A673 (cell line): Measurements from ENCODE around the gene RNF175. TPM values are rescaled to one million over a fixed set of nuclear protein-coding genes. Genes with fewer than 3 reads are reported as not detected.

Source experiments
- BruUV-seq: library from RNA; stranded (reverse); fragments of 400-500 nt; replicated peaks from 2 replicates; lab custom pipeline; 2021; lab: Mats Ljungman, UMichigan
- CTCF ChIA-PET: fragments of 300-600 bp; sonication (Branson Sonifier 250); formaldehyde crosslinking; loops from one replicate; lab custom pipeline; 2022; ENCODE audit warnings: antibody characterized with exemption; lab: Charles Lee
- POLR2A ChIA-PET: fragments of 300-600 bp; sonication (Branson Sonifier 250); formaldehyde crosslinking; loops from one replicate; lab custom pipeline; 2022; ENCODE audit warnings: antibody characterized with exemption; ENCODE audit not compliant: low non-redundant PET; lab: Charles Lee
- DNase-seq: peaks from one replicate; pipeline ENCODE4 v3.0.0-alpha.2; 2015; ENCODE audit warnings: low spot score
- H3K27ac ChIP-seq: fragments of 200-600 bp; sonication (generic); 2 replicates; pipeline ENCODE4 v1.5.1; 2016; ENCODE audit warnings: mixed run types, low read depth, mild to moderate bottlenecking, mixed read lengths, antibody characterized with exemption, low read length; ENCODE audit not compliant: poor library complexity, severe bottlenecking
- H3K27me3 ChIP-seq: fragments of 200-600 bp; sonication (generic); replicated peaks from 2 replicates; pipeline ENCODE4 v1.6.1; 2017; ENCODE audit warnings: mixed run types, low read depth, mild to moderate bottlenecking, mixed read lengths, antibody characterized with exemption, low read length; ENCODE audit not compliant: insufficient read depth, poor library complexity
- H3K36me3 ChIP-seq: fragments of 200-600 bp; sonication (generic); 2 replicates; pipeline ENCODE4 v1.6.1; 2016; ENCODE audit warnings: mixed run types, mild to moderate bottlenecking, mixed read lengths, antibody characterized with exemption, low read length; ENCODE audit not compliant: insufficient read depth, poor library complexity, severe bottlenecking
- H3K4me1 ChIP-seq: fragments of 200-600 bp; sonication (generic); 2 replicates; pipeline ENCODE4 v1.6.1; 2017; ENCODE audit warnings: mixed run types, mild to moderate bottlenecking, mixed read lengths, antibody characterized with exemption, low read length; ENCODE audit not compliant: insufficient read depth, poor library complexity, severe bottlenecking
- H3K4me3 ChIP-seq: fragments of 200-600 bp; sonication (generic); 2 replicates; pipeline ENCODE4 v1.5.1; 2016; ENCODE audit warnings: low read depth, mixed run types, mild to moderate bottlenecking, mixed read lengths, low read length; ENCODE audit not compliant: poor library complexity, severe bottlenecking
- H3K9me3 ChIP-seq: fragments of 200-600 bp; sonication (generic); 2 replicates; pipeline ENCODE4 v1.6.1; 2016; ENCODE audit warnings: mixed run types, low read depth, mild to moderate bottlenecking, mixed read lengths, antibody characterized with exemption, low read length; ENCODE audit not compliant: poor library complexity, severe bottlenecking
- EZH2 ChIP-seq: fragments of 200-600 bp; sonication (generic); IDR thresholded peaks from 2 replicates; pipeline ENCODE4 v1.6.1; 2017; ENCODE audit warnings: borderline replicate concordance, low read depth, mild to moderate bottlenecking, mixed read lengths, antibody characterized with exemption, low read length; ENCODE audit not compliant: poor library complexity, severe bottlenecking
- intact Hi-C: fragments of 100-400 bp; cut with micrococcal nuclease; formaldehyde crosslinking; loops from one replicate; pipeline ENCODE4 v1.10.0; 2022; ENCODE audit not compliant: unreplicated experiment
- total RNA-seq: library from RNA; stranded (reverse); gene quantifications from 2 replicates; pipeline ENCODE4 v1.2.3, GENCODE V29; 2021
- TF ChIP-seq, protein P1 (sequence below): fragments of 300-800, 200-600 bp; sonication (generic); conservative IDR thresholded peaks from 2 replicates; pipeline ENCODE4 v1.5.1; 2017; ENCODE audit warnings: low read depth, mild to moderate bottlenecking, antibody characterized with exemption, low read length, moderate library complexity, mixed read lengths

The RNF175 gene
- total RNA-seq, 1 experiment from 2014 or later: 6.8 TPM

DNA sequence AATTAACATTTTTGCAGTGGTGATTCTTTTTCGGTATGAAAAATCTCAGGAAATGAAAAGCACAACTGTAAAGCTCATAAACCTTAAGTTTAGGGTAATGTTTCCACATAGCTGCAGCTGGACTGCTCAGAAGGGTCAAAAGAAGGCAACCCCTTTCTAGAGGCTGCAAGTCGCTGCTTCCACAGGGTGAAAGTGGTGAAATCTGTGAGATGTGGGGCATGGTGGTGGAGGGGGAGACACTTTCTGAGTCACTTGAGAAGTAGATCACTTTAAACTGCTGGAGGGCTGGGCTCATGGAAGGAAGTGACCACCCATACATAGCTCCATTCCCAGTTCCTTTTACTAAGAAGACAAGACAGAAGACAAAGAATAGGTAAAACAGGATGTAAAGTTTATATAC is 20.4 kb upstream of the RNF175 start:
- H3K36me3 ChIP-seq: no peaks in the 10 kb centered on the region
- intact Hi-C loops: no loop called here
- DNase-seq: no peak
- TF ChIP-seq EZH2: no peak
- TF ChIP-seq, protein P1, sequence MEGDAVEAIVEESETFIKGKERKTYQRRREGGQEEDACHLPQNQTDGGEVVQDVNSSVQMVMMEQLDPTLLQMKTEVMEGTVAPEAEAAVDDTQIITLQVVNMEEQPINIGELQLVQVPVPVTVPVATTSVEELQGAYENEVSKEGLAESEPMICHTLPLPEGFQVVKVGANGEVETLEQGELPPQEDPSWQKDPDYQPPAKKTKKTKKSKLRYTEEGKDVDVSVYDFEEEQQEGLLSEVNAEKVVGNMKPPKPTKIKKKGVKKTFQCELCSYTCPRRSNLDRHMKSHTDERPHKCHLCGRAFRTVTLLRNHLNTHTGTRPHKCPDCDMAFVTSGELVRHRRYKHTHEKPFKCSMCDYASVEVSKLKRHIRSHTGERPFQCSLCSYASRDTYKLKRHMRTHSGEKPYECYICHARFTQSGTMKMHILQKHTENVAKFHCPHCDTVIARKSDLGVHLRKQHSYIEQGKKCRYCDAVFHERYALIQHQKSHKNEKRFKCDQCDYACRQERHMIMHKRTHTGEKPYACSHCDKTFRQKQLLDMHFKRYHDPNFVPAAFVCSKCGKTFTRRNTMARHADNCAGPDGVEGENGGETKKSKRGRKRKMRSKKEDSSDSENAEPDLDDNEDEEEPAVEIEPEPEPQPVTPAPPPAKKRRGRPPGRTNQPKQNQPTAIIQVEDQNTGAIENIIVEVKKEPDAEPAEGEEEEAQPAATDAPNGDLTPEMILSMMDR: no peak
- no peaks in the 10 kb centered on the region for H3K9me3 ChIP-seq
- no peak overlapping the region for H3K4me3 ChIP-seq
- POLR2A ChIA-PET: no interaction called here
- no TSS peak for BruUV-seq
- H3K4me1 ChIP-seq: peaks cover 13% of the 10 kb centered on the region
- H3K27ac ChIP-seq: no peak overlapping the region
- no peaks in the 10 kb centered on the region for H3K27me3 ChIP-seq
- CTCF ChIA-PET: no interaction called here

DNA sequence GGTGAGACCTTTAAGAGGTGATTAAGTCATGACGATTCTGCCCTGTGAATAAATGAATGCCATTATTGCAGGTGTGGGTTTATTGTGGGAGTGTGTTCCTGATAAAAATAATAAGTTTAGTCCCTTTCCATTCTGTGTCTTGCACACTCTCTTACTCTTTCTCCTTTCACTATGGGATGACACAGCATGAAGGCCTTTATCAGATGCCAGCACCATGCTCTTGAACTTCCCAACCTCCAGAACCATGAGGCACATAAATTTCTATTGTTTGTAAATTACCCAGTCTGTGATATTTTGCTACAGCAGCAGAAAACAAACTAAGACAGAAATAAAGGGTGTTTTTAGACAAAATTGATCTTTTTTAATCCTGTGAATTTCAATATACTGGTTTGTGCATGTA is 18.6 kb upstream of the RNF175 start:
- Histone ChIP-seq H3K27ac (no peak overlapping the region), H3K9me3 (no peaks in the 10 kb centered on the region), H3K4me3 (no peak overlapping the region), H3K27me3 (no peaks in the 10 kb centered on the region), H3K4me1 (peaks cover 13% of the 10 kb centered on the region), H3K36me3 (no peaks in the 10 kb centered on the region)
- BruUV-seq: no TSS peak
- CTCF ChIA-PET: no interaction called here
- POLR2A ChIA-PET: no interaction called here
- DNase-seq: no peak
- no peak for TF ChIP-seq EZH2
- TF ChIP-seq, protein P1: no peak
- intact Hi-C loops: no loop called here

DNA sequence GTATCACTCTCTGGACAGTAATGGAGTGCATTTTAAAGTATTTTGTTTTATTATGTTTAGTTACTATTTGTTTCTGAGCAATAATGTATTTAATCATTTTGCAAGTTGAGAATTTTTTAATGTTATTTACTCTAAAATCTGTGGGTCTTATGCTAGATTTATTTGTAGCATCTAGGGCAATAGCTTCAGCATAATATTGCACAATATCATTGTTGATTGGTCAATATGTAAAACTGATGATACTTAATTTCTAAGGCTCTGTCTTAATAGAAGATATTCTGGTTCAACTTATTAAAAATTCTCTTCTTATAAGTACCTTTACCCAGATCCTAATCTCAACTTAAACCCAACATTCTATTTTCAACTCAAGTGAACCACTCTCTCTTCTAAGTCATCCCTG is 17.6 kb upstream of the RNF175 start:
- Histone ChIP-seq H3K4me1 (peaks cover 10% of the 10 kb centered on the region), H3K36me3 (no peaks in the 10 kb centered on the region), H3K27ac (no peak overlapping the region), H3K4me3 (no peak overlapping the region), H3K9me3 (no peaks in the 10 kb centered on the region), H3K27me3 (no peaks in the 10 kb centered on the region)
- intact Hi-C loops: no loop called here
- no TSS peak for BruUV-seq
- ChIA-PET POLR2A (no interaction called here), CTCF (interaction anchor here (1.1 kb wide), 1 partner anchor 8 kb away, joined by 3 read pairs; no protein-coding TSS in a partner anchor)
- DNase-seq: no peak
- no peak for TF ChIP-seq EZH2
- TF ChIP-seq, protein P1: no peak
